SK-N-MC (cell line): ENCODE results near the gene ADPRS.

Source experiments
- EZH2 ChIP-seq: fragments of 200-600 bp; sonication (generic); IDR thresholded peaks from one replicate; pipeline ENCODE4 v1.6.1; 2017; ENCODE audit warnings: antibody characterized with exemption
- FOXP2 ChIP-seq: optimal IDR thresholded peaks from 2 replicates; pipeline ENCODE3; 2011; ENCODE audit warnings: mild to moderate bottlenecking, moderate library complexity; ENCODE audit not compliant: insufficient read depth; ENCODE audit errors: extremely low read length, control extremely low read depth
- POLR2AphosphoS5 ChIP-seq: IDR thresholded peaks from 2 replicates; pipeline ENCODE4 v1.6.1; 2012; ENCODE audit warnings: mild to moderate bottlenecking, low read depth, low read length, borderline replicate concordance

DNA sequence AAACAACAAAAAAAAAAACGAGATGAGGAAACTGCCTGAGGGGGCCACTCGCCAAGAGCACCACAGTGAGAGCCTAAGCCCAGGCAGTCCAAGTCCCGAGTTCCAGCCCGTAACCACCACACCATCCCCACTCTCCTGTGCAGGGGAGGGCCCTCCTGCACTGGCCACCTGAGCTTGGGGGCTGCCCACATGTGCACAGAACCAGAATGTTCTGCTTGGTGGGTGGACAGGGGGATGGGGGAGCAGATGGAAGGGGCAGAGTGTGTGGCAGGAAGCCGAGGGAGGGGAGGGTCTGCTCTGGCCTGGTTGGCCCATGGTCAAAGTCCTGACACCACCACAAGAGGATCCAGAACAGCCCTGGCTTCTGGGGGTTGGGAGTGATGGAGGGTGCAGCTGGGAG is 17.6 kb downstream of the ADPRS start:
- TF ChIP-seq POLR2AphosphoS5, result no peak
- no peak for TF ChIP-seq EZH2
- no peak for TF ChIP-seq FOXP2
